Measurements from ENCODE around the gene PILRA. TPM values are rescaled to one million over a fixed set of nuclear protein-coding genes. Genes with fewer than 3 reads are reported as not detected.

The PILRA gene
- total RNA-seq, 1 donor from 2014 or later = 1.6 TPM

DNA sequence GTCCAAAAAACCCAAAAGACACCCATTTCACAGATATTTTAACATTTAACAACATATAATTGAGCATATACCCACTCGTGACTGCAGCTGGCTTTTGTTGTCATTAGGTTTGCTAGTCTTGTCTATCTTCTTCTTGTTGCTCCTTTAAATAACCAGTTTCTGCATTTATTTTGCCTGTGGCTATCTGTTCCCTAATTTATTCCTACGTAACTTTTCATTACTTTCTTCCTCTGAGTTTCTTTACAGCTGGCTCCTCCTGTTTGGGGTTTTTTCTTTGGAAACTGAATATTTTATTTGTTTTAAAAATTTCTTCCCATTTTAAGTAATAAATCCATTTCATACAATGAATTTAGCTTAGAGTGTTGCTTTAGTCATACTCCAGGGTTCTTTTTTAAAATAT, 14.4 kb downstream of the PILRA start:
- H3K9ac ChIP-seq (ENCODE audit: low read depth in 1 of 3, low read length in 3 of 3) = no peak overlapping the region
- H3K4me3 ChIP-seq (ENCODE audit: low read length in 3 of 3) = no peak overlapping the region
- H3K27ac ChIP-seq (ENCODE audit: low read depth, low read length) = no peak overlapping the region
- H3K9me3 ChIP-seq (ENCODE audit: control insufficient read depth in 3 of 3, low read length in 3 of 3) = no peaks in the 10 kb centered on the region
- no peaks in the 10 kb centered on the region for H3K27me3 ChIP-seq (ENCODE audit: control insufficient read depth in 3 of 3, insufficient read depth in 3 of 3, low read length in 3 of 3)
- H3K36me3 ChIP-seq (ENCODE audit: control insufficient read depth in 3 of 3, insufficient read depth in 3 of 3, low read length in 3 of 3) = no peaks in the 10 kb centered on the region
- peaks cover 0 to 6% (median 0%) of the 10 kb centered on the region in 3 donors for H3K4me1 ChIP-seq (ENCODE audit: control insufficient read depth in 3 of 3, insufficient read depth in 3 of 3, low read length in 3 of 3)

DNA sequence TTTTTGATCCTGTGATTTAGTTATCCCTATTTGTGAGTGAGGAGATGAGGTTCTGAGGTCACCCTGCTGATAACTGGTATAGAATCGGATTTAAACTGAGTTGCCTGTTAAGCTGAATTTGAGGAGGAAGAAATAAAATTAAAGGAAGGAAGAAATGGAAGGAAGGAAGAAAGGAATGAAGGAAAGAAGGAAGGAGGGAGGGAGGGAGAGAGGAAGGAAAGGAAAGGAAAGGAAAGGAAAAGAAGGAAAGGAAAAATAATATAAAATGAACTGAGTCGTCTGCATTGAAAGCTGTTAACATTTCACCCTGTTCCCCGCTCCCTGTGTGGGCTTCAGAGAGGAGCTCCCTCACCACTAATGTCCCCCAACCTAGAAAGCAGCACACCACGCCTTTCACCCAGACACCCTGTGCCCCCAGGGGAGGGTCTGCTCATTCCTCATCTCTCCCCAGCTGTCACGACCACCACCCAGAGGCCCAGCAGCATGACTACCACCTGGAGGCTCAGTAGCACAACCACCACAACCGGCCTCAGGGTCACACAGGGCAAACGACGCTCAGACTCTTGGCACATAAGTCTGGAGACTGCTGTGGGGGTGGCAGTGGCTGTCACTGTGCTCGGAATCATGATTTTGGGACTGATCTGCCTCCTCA, 16.3 kb downstream of the PILRA start:
- no peaks in the 10 kb centered on the region for H3K36me3 ChIP-seq (ENCODE audit: control insufficient read depth in 3 of 3, insufficient read depth in 3 of 3, low read length in 3 of 3)
- no peak overlapping the region for H3K9ac ChIP-seq (ENCODE audit: low read depth in 1 of 3, low read length in 3 of 3)
- peaks cover 0 to 3% (median 0%) of the 10 kb centered on the region in 3 donors for H3K4me1 ChIP-seq (ENCODE audit: control insufficient read depth in 3 of 3, insufficient read depth in 3 of 3, low read length in 3 of 3)
- H3K27me3 ChIP-seq (ENCODE audit: control insufficient read depth in 3 of 3, insufficient read depth in 3 of 3, low read length in 3 of 3) = no peaks in the 10 kb centered on the region
- H3K4me3 ChIP-seq (ENCODE audit: low read length in 3 of 3) = no peak overlapping the region
- no peaks in the 10 kb centered on the region for H3K9me3 ChIP-seq (ENCODE audit: control insufficient read depth in 3 of 3, low read length in 3 of 3)
- no peak overlapping the region for H3K27ac ChIP-seq (ENCODE audit: low read depth, low read length)

DNA sequence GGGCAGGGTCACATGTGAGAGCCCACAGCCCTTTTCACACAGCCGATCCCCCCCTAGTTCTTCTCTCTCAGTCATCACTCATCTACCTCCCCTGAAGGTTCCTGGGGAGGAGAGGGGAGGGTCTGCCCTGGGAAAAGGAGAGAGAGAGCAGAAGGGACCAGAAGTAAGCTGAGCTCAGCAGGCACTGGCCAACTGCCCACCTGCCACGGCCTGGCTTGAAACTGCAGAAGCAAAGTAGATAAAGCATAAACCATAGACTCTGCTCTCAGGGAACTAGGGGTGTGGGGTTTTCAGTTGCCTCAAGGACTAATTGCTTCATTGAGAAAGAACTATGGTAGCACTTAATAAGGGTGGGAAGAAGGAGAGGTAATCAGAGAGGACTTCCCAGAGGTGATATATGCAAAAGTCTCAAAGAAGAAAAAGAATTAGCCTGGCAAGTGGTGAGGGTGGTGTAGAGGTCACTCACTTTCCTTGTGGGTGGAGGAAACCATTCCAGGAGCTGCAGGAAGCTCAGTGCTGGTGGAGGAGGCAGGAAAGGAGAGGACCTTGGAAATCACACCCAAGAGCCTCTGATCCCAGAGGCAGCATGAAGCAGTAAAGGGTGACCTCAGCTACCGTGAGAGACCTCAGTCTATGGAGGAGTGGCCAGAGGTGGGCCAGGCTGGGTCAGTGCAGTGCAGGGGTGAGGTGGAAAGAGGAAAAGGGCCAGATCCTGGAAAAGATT, 17.2 kb downstream of the PILRA start:
- no peaks in the 10 kb centered on the region for H3K36me3 ChIP-seq (ENCODE audit: control insufficient read depth in 3 of 3, insufficient read depth in 3 of 3, low read length in 3 of 3)

DNA sequence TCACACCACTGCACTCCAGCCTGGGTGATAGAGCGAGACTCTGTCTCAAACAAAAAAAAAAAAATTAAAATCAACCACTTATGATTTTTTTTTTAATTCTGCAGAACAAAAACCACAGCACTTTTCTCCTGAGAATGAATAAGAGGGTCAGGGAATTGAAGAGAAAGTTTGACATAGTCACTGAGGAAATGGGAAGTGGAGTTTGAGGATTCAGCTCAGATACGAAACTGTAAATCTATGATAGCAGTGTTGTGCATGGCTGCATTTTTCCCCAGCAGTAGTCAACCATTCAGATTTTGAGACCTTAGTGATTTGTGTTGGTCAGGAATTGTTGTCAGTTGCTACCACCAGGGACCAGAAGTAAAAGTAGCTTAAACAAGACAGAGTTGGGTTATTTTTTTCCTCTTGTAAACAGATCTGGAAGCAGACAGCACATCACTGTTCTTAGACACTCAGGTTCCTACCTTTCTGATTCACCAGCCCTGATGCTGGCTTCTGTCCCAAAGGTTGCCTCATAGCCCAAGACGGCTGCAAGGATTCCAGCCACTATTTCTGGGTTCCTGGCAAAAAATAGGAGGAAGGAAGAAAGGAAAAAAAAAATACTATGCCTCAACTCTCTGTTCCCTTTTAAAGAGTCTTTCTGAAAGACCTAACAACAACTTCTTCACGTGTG, 20.1 kb downstream of the PILRA start:
- Histone ChIP-seq H3K27me3 (ENCODE audit: control insufficient read depth in 3 of 3, insufficient read depth in 3 of 3, low read length in 3 of 3) (no peaks in the 10 kb centered on the region), H3K9me3 (ENCODE audit: control insufficient read depth in 3 of 3, low read length in 3 of 3) (no peaks in the 10 kb centered on the region), H3K4me3 (ENCODE audit: low read length in 3 of 3) (no peak overlapping the region), H3K27ac (ENCODE audit: low read depth, low read length) (no peak overlapping the region), H3K36me3 (ENCODE audit: control insufficient read depth in 3 of 3, insufficient read depth in 3 of 3, low read length in 3 of 3) (no peaks in the 10 kb centered on the region), H3K9ac (ENCODE audit: low read depth in 1 of 3, low read length in 3 of 3) (no peak overlapping the region), H3K4me1 (ENCODE audit: control insufficient read depth in 3 of 3, insufficient read depth in 3 of 3, low read length in 3 of 3) (no peaks in the 10 kb centered on the region)

More for the DNA sequence above, 17.2 kb downstream of the PILRA start:
- no peak overlapping the region for H3K27ac ChIP-seq (ENCODE audit: low read depth, low read length)
- H3K9me3 ChIP-seq (ENCODE audit: control insufficient read depth in 3 of 3, low read length in 3 of 3) = no peaks in the 10 kb centered on the region
- no peak overlapping the region for H3K4me3 ChIP-seq (ENCODE audit: low read length in 3 of 3)
- no peaks in the 10 kb centered on the region for H3K4me1 ChIP-seq (ENCODE audit: control insufficient read depth in 3 of 3, insufficient read depth in 3 of 3, low read length in 3 of 3)
- no peaks in the 10 kb centered on the region for H3K27me3 ChIP-seq (ENCODE audit: control insufficient read depth in 3 of 3, insufficient read depth in 3 of 3, low read length in 3 of 3)
- peak overlapping the region in 1 of 3 donors; percentile 8 for H3K9ac ChIP-seq (ENCODE audit: low read depth in 1 of 3, low read length in 3 of 3)

DNA sequence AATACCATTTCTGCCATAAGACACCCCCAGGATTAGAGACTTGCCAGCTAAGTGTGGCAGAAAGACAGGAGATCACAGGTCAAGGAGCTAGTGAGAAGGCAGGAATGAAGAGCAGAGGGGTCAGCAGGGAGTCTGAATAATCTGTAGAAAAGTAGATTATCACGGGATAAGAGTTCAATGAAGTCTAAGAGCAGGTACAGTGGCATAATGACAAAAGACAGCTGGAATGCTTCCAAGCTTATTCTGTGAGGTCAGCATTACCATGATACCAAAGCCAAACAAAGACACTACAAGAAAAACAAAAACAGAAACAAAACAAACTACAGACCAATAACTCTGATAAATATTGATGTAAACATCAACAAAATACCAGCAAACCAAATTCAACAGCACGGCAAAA, 20.8 kb downstream of the PILRA start:
- Histone ChIP-seq H3K4me3 (ENCODE audit: low read length in 3 of 3) (no peak overlapping the region), H3K9me3 (ENCODE audit: control insufficient read depth in 3 of 3, low read length in 3 of 3) (no peaks in the 10 kb centered on the region), H3K9ac (ENCODE audit: low read depth in 1 of 3, low read length in 3 of 3) (no peak overlapping the region), H3K27ac (ENCODE audit: low read depth, low read length) (no peak overlapping the region), H3K4me1 (ENCODE audit: control insufficient read depth in 3 of 3, insufficient read depth in 3 of 3, low read length in 3 of 3) (no peaks in the 10 kb centered on the region), H3K27me3 (ENCODE audit: control insufficient read depth in 3 of 3, insufficient read depth in 3 of 3, low read length in 3 of 3) (no peaks in the 10 kb centered on the region), H3K36me3 (ENCODE audit: control insufficient read depth in 3 of 3, insufficient read depth in 3 of 3, low read length in 3 of 3) (no peaks in the 10 kb centered on the region)

DNA sequence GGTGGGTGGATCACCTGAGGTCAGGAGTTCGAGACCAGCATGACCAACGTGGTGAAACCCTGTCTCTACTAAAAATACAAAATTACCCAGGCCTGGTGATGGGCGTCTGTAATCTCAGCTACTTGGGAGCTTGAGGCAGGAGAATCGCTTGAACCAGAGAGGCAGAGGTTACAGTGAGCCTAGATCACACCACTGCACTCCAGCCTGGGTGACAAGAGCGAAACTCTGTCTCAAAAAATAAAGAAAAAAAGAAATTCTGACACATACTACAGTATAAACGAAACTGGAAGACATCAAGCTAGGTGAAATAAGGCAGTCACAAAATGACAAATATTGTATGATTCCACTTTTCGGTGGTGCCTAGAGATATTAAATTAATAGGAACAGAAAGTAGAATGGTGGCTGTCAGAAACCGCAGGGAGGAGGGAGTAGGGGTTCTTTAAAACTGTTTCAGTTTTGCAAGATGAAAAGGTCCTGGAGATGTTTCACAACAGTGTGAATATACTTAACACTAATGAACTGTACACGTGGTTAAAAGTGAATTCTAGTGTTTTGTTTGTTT, 23.2 kb downstream of the PILRA start:
- H3K27ac ChIP-seq (ENCODE audit: low read depth, low read length) = no peak overlapping the region
- H3K27me3 ChIP-seq (ENCODE audit: control insufficient read depth in 3 of 3, insufficient read depth in 3 of 3, low read length in 3 of 3) = no peaks in the 10 kb centered on the region
- H3K4me1 ChIP-seq (ENCODE audit: control insufficient read depth in 3 of 3, insufficient read depth in 3 of 3, low read length in 3 of 3) = no peaks in the 10 kb centered on the region
- H3K36me3 ChIP-seq (ENCODE audit: control insufficient read depth in 3 of 3, insufficient read depth in 3 of 3, low read length in 3 of 3) = peaks cover 2 to 9% (median 2%) of the 10 kb centered on the region in 3 donors
- H3K9me3 ChIP-seq (ENCODE audit: control insufficient read depth in 3 of 3, low read length in 3 of 3) = no peaks in the 10 kb centered on the region
- H3K4me3 ChIP-seq (ENCODE audit: low read length in 3 of 3) = no peak overlapping the region
- no peak overlapping the region for H3K9ac ChIP-seq (ENCODE audit: low read depth in 1 of 3, low read length in 3 of 3)

DNA sequence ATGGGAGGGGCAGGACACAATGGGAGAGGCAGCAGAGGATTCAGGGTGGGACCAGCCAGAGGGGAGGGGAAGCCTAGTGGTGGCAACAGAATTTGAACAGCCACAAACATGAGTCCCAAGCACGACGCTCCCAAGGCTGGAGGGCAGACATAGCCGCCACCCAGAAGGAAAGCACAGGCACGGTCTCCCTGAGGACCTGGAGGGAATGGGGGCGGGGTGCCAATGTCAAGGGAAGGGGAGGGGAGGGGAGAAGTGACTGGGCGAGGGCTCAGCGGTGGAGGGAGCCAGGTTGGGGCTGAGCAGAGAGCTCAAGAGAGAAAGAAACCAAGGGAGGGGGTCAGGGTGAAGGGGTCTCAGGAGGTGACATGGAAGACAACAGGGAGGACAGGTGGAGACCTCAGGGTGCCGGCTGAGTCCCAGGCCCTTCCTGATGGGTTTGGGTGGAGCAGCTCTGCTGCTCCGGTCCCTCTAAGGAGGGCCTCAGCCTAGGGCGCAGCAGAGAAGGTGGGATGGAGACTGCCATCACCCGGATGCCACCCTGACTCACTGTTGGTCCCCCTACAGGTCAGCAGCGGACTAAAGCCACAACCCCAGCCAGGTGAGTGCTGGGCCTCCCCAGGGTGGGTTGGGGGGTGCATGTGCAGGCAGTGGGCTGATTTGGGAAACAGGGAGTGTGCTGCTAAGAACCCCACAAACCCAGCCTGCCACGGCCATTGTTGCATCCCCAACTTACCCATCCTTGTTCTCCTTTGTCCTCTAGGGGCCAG, 24.2 kb downstream of the PILRA start:
- no peaks in the 10 kb centered on the region for H3K9me3 ChIP-seq (ENCODE audit: control insufficient read depth in 3 of 3, low read length in 3 of 3)
- H3K9ac ChIP-seq (ENCODE audit: low read depth in 1 of 3, low read length in 3 of 3) = no peak overlapping the region
- no peaks in the 10 kb centered on the region for H3K4me1 ChIP-seq (ENCODE audit: control insufficient read depth in 3 of 3, insufficient read depth in 3 of 3, low read length in 3 of 3)
- H3K27me3 ChIP-seq (ENCODE audit: control insufficient read depth in 3 of 3, insufficient read depth in 3 of 3, low read length in 3 of 3) = no peaks in the 10 kb centered on the region
- no peak overlapping the region for H3K27ac ChIP-seq (ENCODE audit: low read depth, low read length)
- peaks cover 2 to 9% (median 2%) of the 10 kb centered on the region in 3 donors for H3K36me3 ChIP-seq (ENCODE audit: control insufficient read depth in 3 of 3, insufficient read depth in 3 of 3, low read length in 3 of 3)
- H3K4me3 ChIP-seq (ENCODE audit: low read length in 3 of 3) = no peak overlapping the region

DNA sequence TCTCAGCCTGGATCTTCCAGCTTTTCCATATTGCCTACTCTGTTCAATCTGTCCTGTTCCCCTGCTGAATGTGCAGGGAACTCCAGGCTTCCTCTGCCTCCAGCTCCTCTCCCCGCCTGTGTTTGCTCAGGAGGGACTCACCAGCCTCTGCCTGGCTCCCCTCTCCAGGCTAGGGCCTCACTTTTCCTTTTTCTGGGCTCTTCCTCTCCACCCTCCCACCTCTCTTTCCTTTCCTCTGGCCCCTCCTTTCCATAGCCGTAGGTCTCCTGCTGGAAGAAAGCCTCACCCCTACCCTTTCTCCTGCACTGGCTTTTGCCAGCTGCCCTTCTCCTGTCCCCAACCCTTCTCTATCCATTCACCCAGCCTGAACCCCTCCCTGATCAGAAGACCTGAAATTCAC, 25.0 kb downstream of the PILRA start:
- H3K36me3 ChIP-seq (ENCODE audit: control insufficient read depth in 3 of 3, insufficient read depth in 3 of 3, low read length in 3 of 3) = peaks cover 2 to 9% (median 2%) of the 10 kb centered on the region in 3 donors
- H3K27me3 ChIP-seq (ENCODE audit: control insufficient read depth in 3 of 3, insufficient read depth in 3 of 3, low read length in 3 of 3) = no peaks in the 10 kb centered on the region
- no peak overlapping the region for H3K27ac ChIP-seq (ENCODE audit: low read depth, low read length)
- H3K4me1 ChIP-seq (ENCODE audit: control insufficient read depth in 3 of 3, insufficient read depth in 3 of 3, low read length in 3 of 3) = no peaks in the 10 kb centered on the region
- no peak overlapping the region for H3K4me3 ChIP-seq (ENCODE audit: low read length in 3 of 3)
- no peaks in the 10 kb centered on the region for H3K9me3 ChIP-seq (ENCODE audit: control insufficient read depth in 3 of 3, low read length in 3 of 3)
- H3K9ac ChIP-seq (ENCODE audit: low read depth in 1 of 3, low read length in 3 of 3) = no peak overlapping the region

DNA sequence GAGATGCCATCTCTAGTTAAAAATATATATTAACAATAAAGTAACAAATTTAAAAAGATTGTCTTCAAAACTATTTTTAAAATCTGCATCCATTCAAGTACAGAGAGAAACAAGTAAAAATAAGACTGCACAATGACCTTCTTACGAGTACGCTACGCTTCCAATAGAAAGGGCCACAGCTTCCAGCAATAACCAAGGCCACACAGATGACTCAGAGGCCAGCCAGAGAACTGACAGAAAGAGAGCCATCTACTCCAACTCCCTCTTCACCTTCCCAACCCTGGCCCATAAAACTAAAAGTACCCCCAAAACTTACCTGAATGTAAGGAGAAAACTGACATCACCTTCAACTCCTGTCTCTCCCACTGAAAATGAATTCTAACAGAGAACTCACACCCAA, 26.8 kb downstream of the PILRA start:
- Histone ChIP-seq H3K4me1 (ENCODE audit: control insufficient read depth in 3 of 3, insufficient read depth in 3 of 3, low read length in 3 of 3) (no peaks in the 10 kb centered on the region), H3K36me3 (ENCODE audit: control insufficient read depth in 3 of 3, insufficient read depth in 3 of 3, low read length in 3 of 3) (peaks cover 2 to 11% (median 2%) of the 10 kb centered on the region in 3 donors), H3K4me3 (ENCODE audit: low read length in 3 of 3) (no peak overlapping the region), H3K9ac (ENCODE audit: low read depth in 1 of 3, low read length in 3 of 3) (no peak overlapping the region), H3K27ac (ENCODE audit: low read depth, low read length) (no peak overlapping the region), H3K9me3 (ENCODE audit: control insufficient read depth in 3 of 3, low read length in 3 of 3) (no peaks in the 10 kb centered on the region), H3K27me3 (ENCODE audit: control insufficient read depth in 3 of 3, insufficient read depth in 3 of 3, low read length in 3 of 3) (no peaks in the 10 kb centered on the region)
